Smooth muscle cell (in vitro differentiated cells): ENCODE measurements around the gene PVALEF. TPM values are rescaled to one million over a fixed set of nuclear protein-coding genes. Genes with fewer than 3 reads are reported as not detected.

Experiments
- DNase-seq: peaks from one replicate; lab custom pipeline; 2025; ENCODE audit not compliant: unreplicated experiment; lab: John Stamatoyannopoulos, UW
- H2AFZ ChIP-seq: fragments of 200-600 bp; sonication (generic); 2 replicates; pipeline ENCODE4 v1.6.0; 2016; ENCODE audit warnings: antibody characterized with exemption, low read depth, mild to moderate bottlenecking
- H3F3A ChIP-seq: fragments of 200-600 bp; sonication (generic); 2 replicates; pipeline ENCODE4 v1.6.0; 2017; ENCODE audit warnings: antibody characterized with exemption, low read depth
- H3K27ac ChIP-seq: fragments of 200-600 bp; sonication (generic); 2 replicates; pipeline ENCODE4 v1.5.1; 2016; ENCODE audit warnings: low read depth, mild to moderate bottlenecking
- H3K27me3 ChIP-seq: fragments of 200-600 bp; sonication (generic); 2 replicates; pipeline ENCODE4 v1.6.1; 2016; ENCODE audit warnings: low read depth, mild to moderate bottlenecking
- H3K36me3 ChIP-seq: fragments of 200-600 bp; sonication (generic); 2 replicates; pipeline ENCODE4 v1.5.1; 2016; ENCODE audit warnings: low read depth
- H3K4me1 ChIP-seq: fragments of 200-600 bp; sonication (generic); 2 replicates; pipeline ENCODE4 v1.5.1; 2016; ENCODE audit warnings: low read depth
- H3K4me2 ChIP-seq: fragments of 200-600 bp; sonication (generic); 2 replicates; pipeline ENCODE4 v1.6.0; 2016; ENCODE audit warnings: mild to moderate bottlenecking
- H3K4me3 ChIP-seq: fragments of 200-600 bp; sonication (generic); 2 replicates; pipeline ENCODE4 v1.5.1; 2016; ENCODE audit warnings: mild to moderate bottlenecking
- H3K79me2 ChIP-seq: fragments of 200-600 bp; sonication (generic); 2 replicates; pipeline ENCODE4 v1.6.0; 2016; ENCODE audit warnings: low read depth, mild to moderate bottlenecking
- H3K9ac ChIP-seq: fragments of 200-600 bp; sonication (generic); 2 replicates; pipeline ENCODE4 v1.6.0; 2016; ENCODE audit warnings: low read depth
- H3K9me3 ChIP-seq: fragments of 200-600 bp; sonication (generic); replicated peaks from 2 replicates; pipeline ENCODE4 v1.5.1; 2016; ENCODE audit warnings: low read depth
- H4K20me1 ChIP-seq: fragments of 200-600 bp; sonication (generic); 2 replicates; pipeline ENCODE4 v1.6.0; 2016; ENCODE audit warnings: low read depth
- CTCF ChIP-seq: fragments of 200-600 bp; sonication (generic); IDR thresholded peaks from 2 replicates; pipeline ENCODE4 v1.5.1; 2017; ENCODE audit warnings: borderline replicate concordance, mild to moderate bottlenecking, antibody characterized with exemption; ENCODE audit not compliant: insufficient read depth, poor library complexity, severe bottlenecking
- WGBS: methylation state at CpG from one replicate; pipeline ENCODE4 v1.1.7; 2016; ENCODE audit warnings: low lambda C conversion rate; 5-methylcytosine and 5-hydroxymethylcytosine counted together
- polyA plus RNA-seq: library from polyadenylated mRNA; unstranded; fragments of >200 nt; fragmentation: Nextera tagmentation; extraction: Ambion mirVana; gene quantifications from 2 replicates; pipeline ENCODE4 v1.2.1, GENCODE V29; 2016
- total RNA-seq: library from RNA; depleted of rRNA; stranded (reverse); fragments of >200 nt; gene quantifications from 2 replicates; pipeline ENCODE4 v1.2.3, GENCODE V29; 2014

The PVALEF gene
- total and polyA plus RNA-seq, 2 experiments from 2014 or later = not detected

- peak overlapping the region; percentile 86 for H3K4me2 ChIP-seq
- H3F3A ChIP-seq = no peaks in the 10 kb centered on the region
- no peak for TF ChIP-seq CTCF
- no peak for DNase-seq
- H2AFZ ChIP-seq = no peak overlapping the region
- peak overlapping the region; percentile 29 for H3K9ac ChIP-seq
- H3K27me3 ChIP-seq = no peaks in the 10 kb centered on the region
- H4K20me1 ChIP-seq = no peaks in the 10 kb centered on the region
- H3K9me3 ChIP-seq = no peaks in the 10 kb centered on the region
- no peaks in the 10 kb centered on the region for H3K36me3 ChIP-seq
- H3K4me1 ChIP-seq = no peaks in the 10 kb centered on the region
- WGBS = 94% methylated on average over 24 of the region's 33 CpGs
- H3K27ac ChIP-seq = peak overlapping the region; percentile 40
- H3K4me3 ChIP-seq = peak overlapping the region; percentile 50
- H3K79me2 ChIP-seq = no peaks in the 10 kb centered on the region
These were observed 45.2 kb upstream of the PVALEF start for GRCh38 chr17:81120149-81120484.

GRCh38 chr17:81120695-81121621, 44.3 kb upstream of the PVALEF start:
- H3K79me2 ChIP-seq = no peaks in the 10 kb centered on the region
- no peaks in the 10 kb centered on the region for H3K4me1 ChIP-seq
- H3K27me3 ChIP-seq = no peaks in the 10 kb centered on the region
- no peaks in the 10 kb centered on the region for H3K9me3 ChIP-seq
- no peaks in the 10 kb centered on the region for H4K20me1 ChIP-seq
- no peak overlapping the region for H3K9ac ChIP-seq
- no peaks in the 10 kb centered on the region for H3K36me3 ChIP-seq
- no peaks in the 10 kb centered on the region for H3F3A ChIP-seq
- no peak for DNase-seq
- no peak overlapping the region for H3K4me3 ChIP-seq
- 91% methylated on average over 40 of the region's 45 CpGs for WGBS
- no peak for TF ChIP-seq CTCF
- H3K4me2 ChIP-seq = no peak overlapping the region
- no peak overlapping the region for H2AFZ ChIP-seq
- H3K27ac ChIP-seq = peak overlapping the region; percentile 15

- Histone ChIP-seq H3K9me3 (no peaks in the 10 kb centered on the region), H3F3A (no peaks in the 10 kb centered on the region), H3K4me3 (no peak overlapping the region), H3K9ac (no peak overlapping the region), H2AFZ (no peak overlapping the region), H3K27ac (no peak overlapping the region), H3K79me2 (no peaks in the 10 kb centered on the region), H3K27me3 (no peaks in the 10 kb centered on the region), H3K36me3 (no peaks in the 10 kb centered on the region), H4K20me1 (no peaks in the 10 kb centered on the region), H3K4me2 (no peak overlapping the region), H3K4me1 (no peaks in the 10 kb centered on the region)
- no peak for TF ChIP-seq CTCF
- 91% methylated on average over 102 of the region's 109 CpGs for WGBS
- no peak for DNase-seq
These were observed 43.2 kb upstream of the PVALEF start for GRCh38 chr17:81121841-81122733.
